DND-41 (cell line): ENCODE data around the gene HSD3B1.

Experiments used
- CTCF ChIP-seq: IDR thresholded peaks from 2 replicates; pipeline ENCODE4 v1.5.1; 2012; ENCODE audit warnings: borderline replicate concordance, low read length, moderate library complexity, mild to moderate bottlenecking; ENCODE audit not compliant: poor library complexity, severe bottlenecking; ENCODE audit errors: extremely low read depth
- EZH2 ChIP-seq: IDR thresholded peaks from 3 replicates; pipeline ENCODE4 v1.6.1; 2012; ENCODE audit warnings: borderline replicate concordance, low read depth, mild to moderate bottlenecking, moderate library complexity, low read length, inconsistent platforms; ENCODE audit not compliant: severe bottlenecking

GRCh38 chr1:119556423-119556822 is 49.4 kb downstream of the HSD3B1 start:
- TF ChIP-seq CTCF (no peak), EZH2 (no peak)
